Measurements from ENCODE around the gene TRPM5. TPM values are rescaled to one million over a fixed set of nuclear protein-coding genes. Genes with fewer than 3 reads are reported as not detected.

TRPM5 gene
- total and polyA plus RNA-seq, 2 donors (not counting 1 experiment from before 2014, with no cell fraction given) = 0.03 TPM; not detected in 1

DNA sequence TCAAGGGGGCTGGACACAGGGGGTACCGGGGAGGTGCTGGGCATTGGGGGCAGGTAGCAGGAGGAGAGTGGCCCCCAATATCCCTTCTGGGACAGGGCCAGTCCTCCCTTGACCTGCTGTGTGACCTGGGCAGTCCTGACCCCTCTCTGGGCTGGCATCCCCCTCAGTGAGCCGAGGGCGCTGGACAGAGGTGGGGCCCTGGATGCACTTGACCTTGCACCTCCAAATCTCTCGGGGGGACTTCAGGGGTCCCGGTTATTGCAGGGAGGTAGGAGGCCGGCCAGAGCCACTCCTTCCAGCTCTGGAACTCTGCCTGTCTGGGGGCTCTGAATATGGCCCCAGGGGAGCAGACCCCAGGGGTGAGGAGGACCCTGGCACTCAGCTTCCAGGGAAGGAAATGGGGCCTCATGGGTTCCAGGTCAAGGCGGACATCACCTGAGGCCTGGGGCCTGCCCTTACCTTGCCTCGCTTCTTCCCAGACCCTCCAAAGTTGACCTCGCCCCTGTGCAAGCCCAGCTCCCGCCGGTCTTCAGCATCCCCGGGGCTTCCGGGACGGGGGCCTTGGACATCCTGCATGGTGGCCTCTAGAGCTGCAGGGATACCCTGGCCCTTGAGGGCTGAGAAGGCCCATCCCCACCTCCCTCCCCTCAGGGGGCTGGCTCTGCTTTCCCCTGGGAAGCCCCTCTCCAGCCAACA, 21.7 kb downstream of the TRPM5 start:
- Histone ChIP-seq H3K27ac (ENCODE audit: low read length in 2 of 2) (no peak overlapping the region), H3K4me3 (ENCODE audit: control extremely low read depth in 1 of 5, extremely low read depth in 1 of 5, insufficient read depth in 1 of 5, low read depth in 2 of 5, low read length in 4 of 5) (no peak overlapping the region), H3K36me3 (replicated peaks in 1 of 2; ENCODE audit: control extremely low read depth in 1 of 2, control insufficient read depth in 1 of 2, extremely low read depth in 1 of 2, insufficient read depth in 2 of 2, low read length in 1 of 2) (no peaks in the 10 kb centered on the region), H3K9ac (ENCODE audit: low read length) (no peak overlapping the region), H3K27me3 (replicated peaks in 1 of 4; ENCODE audit: control extremely low read depth in 1 of 4, control insufficient read depth in 3 of 4, insufficient read depth in 4 of 4, low read length in 3 of 4) (peaks cover 0 to 3% (median 0%) of the 10 kb centered on the region in 4 experiments), H4K20me1 (ENCODE audit: control insufficient read depth, insufficient read depth, low read length, poor library complexity, severe bottlenecking) (no peaks in the 10 kb centered on the region), H3K4me2 (replicated peaks; ENCODE audit: low read depth, low read length, poor library complexity, severe bottlenecking) (no peak overlapping the region), H2AFZ (ENCODE audit: insufficient read depth, low read depth, low read length, poor library complexity, severe bottlenecking) (no peak overlapping the region), H3K4me1 (ENCODE audit: control insufficient read depth in 2 of 2, insufficient read depth in 2 of 2, low read length in 2 of 2) (peaks cover 5 to 15% of the 10 kb centered on the region in 2 donors), H3K9me3 (ENCODE audit: control extremely low read depth in 1 of 3, control insufficient read depth in 2 of 3, insufficient read depth in 1 of 3, low read length in 2 of 3) (peaks cover 0 to 2% (median 0%) of the 10 kb centered on the region in 3 donors), H3K79me2 (ENCODE audit: control insufficient read depth, insufficient read depth, low read length) (no peaks in the 10 kb centered on the region)
- no peak for TF ChIP-seq EZH2 (IDR thresholded peaks at IDR 0.05; ENCODE audit: borderline replicate concordance, insufficient read depth, low read depth, low read length, poor library complexity, severe bottlenecking)
- TF ChIP-seq, protein P1, sequence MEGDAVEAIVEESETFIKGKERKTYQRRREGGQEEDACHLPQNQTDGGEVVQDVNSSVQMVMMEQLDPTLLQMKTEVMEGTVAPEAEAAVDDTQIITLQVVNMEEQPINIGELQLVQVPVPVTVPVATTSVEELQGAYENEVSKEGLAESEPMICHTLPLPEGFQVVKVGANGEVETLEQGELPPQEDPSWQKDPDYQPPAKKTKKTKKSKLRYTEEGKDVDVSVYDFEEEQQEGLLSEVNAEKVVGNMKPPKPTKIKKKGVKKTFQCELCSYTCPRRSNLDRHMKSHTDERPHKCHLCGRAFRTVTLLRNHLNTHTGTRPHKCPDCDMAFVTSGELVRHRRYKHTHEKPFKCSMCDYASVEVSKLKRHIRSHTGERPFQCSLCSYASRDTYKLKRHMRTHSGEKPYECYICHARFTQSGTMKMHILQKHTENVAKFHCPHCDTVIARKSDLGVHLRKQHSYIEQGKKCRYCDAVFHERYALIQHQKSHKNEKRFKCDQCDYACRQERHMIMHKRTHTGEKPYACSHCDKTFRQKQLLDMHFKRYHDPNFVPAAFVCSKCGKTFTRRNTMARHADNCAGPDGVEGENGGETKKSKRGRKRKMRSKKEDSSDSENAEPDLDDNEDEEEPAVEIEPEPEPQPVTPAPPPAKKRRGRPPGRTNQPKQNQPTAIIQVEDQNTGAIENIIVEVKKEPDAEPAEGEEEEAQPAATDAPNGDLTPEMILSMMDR (IDR thresholded peaks at IDR 0.05) = no peak
- DNase-seq (no peak), ATAC-seq (ENCODE audit: low read depth) (no peak)
- H3K4me1 Mint-ChIP-seq = peaks cover 3% of the 10 kb centered on the region
- no peak overlapping the region for H3K4me3 Mint-ChIP-seq
- H3K27me3 Mint-ChIP-seq = no peaks in the 10 kb centered on the region
- H3K27ac Mint-ChIP-seq = no peak overlapping the region
- ChIA-PET CTCF (interaction anchor here (0.6 to 11.1 kb wide), 7 partner anchors 111 to 478 kb away, joined by 3 to 583 read pairs (median 4); partner anchors contain the start of genes C11orf21 and TSPAN32), POLR2A (no interaction called here)
- 86% methylated on average over 14 of the region's 14 CpGs for WGBS (ENCODE audit: insufficient coverage)
- intact Hi-C loops (cut with micrococcal nuclease) = no loop called here
- H3K9me3 Mint-ChIP-seq (ENCODE audit: insufficient read depth) = no peaks in the 10 kb centered on the region

DNA sequence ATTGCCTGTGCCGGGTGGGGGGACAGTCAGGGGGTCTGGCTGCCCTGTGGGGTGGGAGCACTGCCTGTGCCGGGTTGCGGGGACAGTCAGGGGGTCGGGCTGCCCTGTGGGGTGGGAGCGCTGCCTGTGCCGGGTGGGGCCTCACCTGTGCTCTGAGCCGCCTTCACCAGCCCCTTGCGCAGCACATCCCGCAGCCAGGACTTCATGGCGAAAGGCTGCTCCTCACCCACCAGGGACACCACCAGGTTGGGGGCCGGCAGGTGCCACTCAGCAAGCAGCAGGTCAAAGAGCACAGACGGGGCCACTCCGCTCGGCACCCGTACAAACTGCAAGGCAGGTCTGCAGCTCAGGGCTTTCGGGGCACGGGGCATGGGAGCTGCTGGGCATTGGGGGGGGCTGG, 22.3 kb downstream of the TRPM5 start:
- H4K20me1 ChIP-seq (ENCODE audit: control insufficient read depth, insufficient read depth, low read length, poor library complexity, severe bottlenecking) = no peaks in the 10 kb centered on the region
- H3K36me3 ChIP-seq (replicated peaks in 1 of 2; ENCODE audit: control extremely low read depth in 1 of 2, control insufficient read depth in 1 of 2, extremely low read depth in 1 of 2, insufficient read depth in 2 of 2, low read length in 1 of 2) = no peaks in the 10 kb centered on the region
- WGBS (ENCODE audit: insufficient coverage) = 94% methylated on average over 17 of the region's 17 CpGs
- no peak for ATAC-seq (ENCODE audit: low read depth)
- H3K9me3 Mint-ChIP-seq (ENCODE audit: insufficient read depth) = no peaks in the 10 kb centered on the region
- no peak overlapping the region for H3K9ac ChIP-seq (ENCODE audit: low read length)
- peaks cover 0 to 2% (median 0%) of the 10 kb centered on the region in 3 donors for H3K9me3 ChIP-seq (ENCODE audit: control extremely low read depth in 1 of 3, control insufficient read depth in 2 of 3, insufficient read depth in 1 of 3, low read length in 2 of 3)
- H3K4me2 ChIP-seq (replicated peaks; ENCODE audit: low read depth, low read length, poor library complexity, severe bottlenecking) = no peak overlapping the region
- no peak overlapping the region for H3K27ac Mint-ChIP-seq
- no peak overlapping the region for H3K27ac ChIP-seq (ENCODE audit: low read length in 2 of 2)
- H3K4me3 ChIP-seq (ENCODE audit: control extremely low read depth in 1 of 5, extremely low read depth in 1 of 5, insufficient read depth in 1 of 5, low read depth in 2 of 5, low read length in 4 of 5) = no peak overlapping the region
- intact Hi-C loops (cut with micrococcal nuclease) = no loop called here
- H3K27me3 Mint-ChIP-seq = no peaks in the 10 kb centered on the region
- no peak overlapping the region for H3K4me3 Mint-ChIP-seq
- ChIA-PET CTCF (interaction anchor here (0.6 to 11.1 kb wide), 12 partner anchors 9 to 987 kb away, joined by 3 to 583 read pairs (median 6); partner anchors contain the start of genes C11orf21 and TSPAN32), POLR2A (no interaction called here)
- H2AFZ ChIP-seq (ENCODE audit: insufficient read depth, low read depth, low read length, poor library complexity, severe bottlenecking) = no peak overlapping the region
- peaks cover 3% of the 10 kb centered on the region for H3K4me1 Mint-ChIP-seq
- TF ChIP-seq EZH2 (IDR thresholded peaks at IDR 0.05; ENCODE audit: borderline replicate concordance, insufficient read depth, low read depth, low read length, poor library complexity, severe bottlenecking) = no peak
- TF ChIP-seq, protein P1 (IDR thresholded peaks at IDR 0.05) = no peak
- peaks cover 5 to 15% of the 10 kb centered on the region in 2 donors for H3K4me1 ChIP-seq (ENCODE audit: control insufficient read depth in 2 of 2, insufficient read depth in 2 of 2, low read length in 2 of 2)
- no peak for DNase-seq
- peaks cover 0 to 3% (median 0%) of the 10 kb centered on the region in 4 experiments for H3K27me3 ChIP-seq (replicated peaks in 1 of 4; ENCODE audit: control extremely low read depth in 1 of 4, control insufficient read depth in 3 of 4, insufficient read depth in 4 of 4, low read length in 3 of 4)
- no peaks in the 10 kb centered on the region for H3K79me2 ChIP-seq (ENCODE audit: control insufficient read depth, insufficient read depth, low read length)
